ENCODE results near the gene SLC25A22.

GRCh38 chr11:772429-773390 is 25.4 kb downstream of the SLC25A22 start:
- no peak for TF ChIP-seq NFIC (IDR thresholded peaks at IDR 0.05)
- no peak for TF ChIP-seq ATF3 (IDR thresholded peaks at IDR 0.05)
- no peak for TF ChIP-seq ATF3 (CRISPR knock-in tag; conservative IDR thresholded peaks at IDR 0.05)
- TF ChIP-seq NFXL1 (CRISPR knock-in tag; IDR thresholded peaks at IDR 0.05): no peak
- TF ChIP-seq ELF4 (CRISPR knock-in tag; IDR thresholded peaks at IDR 0.05): no peak
- no peak for TF ChIP-seq MTA2 (IDR thresholded peaks at IDR 0.05; ENCODE audit: low read depth)
- TF ChIP-seq CTCF (IDR thresholded peaks at IDR 0.05 in 2 of 3, conservative IDR thresholded peaks at IDR 0.05 in 1 of 3; ENCODE audit: insufficient read depth in 2 of 3, low read depth in 1 of 3, low read length in 3 of 3): no peak
- no peak for TF ChIP-seq JUNB (CRISPR knock-in tag; conservative IDR thresholded peaks at IDR 0.05)
- TF ChIP-seq ZBTB26 (CRISPR knock-in tag; IDR thresholded peaks at IDR 0.05): no peak
- no peak for TF ChIP-seq ZBTB33 (CRISPR knock-in tag; IDR thresholded peaks at IDR 0.05)
- no peak for TF ChIP-seq ZNF282 (CRISPR knock-in tag; IDR thresholded peaks at IDR 0.05)
- TF ChIP-seq FOSL1 (tag; conservative IDR thresholded peaks at IDR 0.05): no peak
- no peak for TF ChIP-seq ARID3A (IDR thresholded peaks at IDR 0.05; ENCODE audit: borderline replicate concordance, low read depth, low read length)

All from K562 (cell line).